GM12878 (cell line): Measurements from ENCODE around the gene ZNF48. TPM values are rescaled to one million over a fixed set of nuclear protein-coding genes. Genes with fewer than 3 reads are reported as not detected.

Experiments used
- ATF3 ChIP-seq: IDR thresholded peaks from 2 replicates; pipeline ENCODE4 v1.6.1; 2011; ENCODE audit warnings: low read depth, mild to moderate bottlenecking, low read length, moderate library complexity, borderline replicate concordance; ENCODE audit errors: extremely low read depth
- CREM ChIP-seq: IDR thresholded peaks from 2 replicates; pipeline ENCODE4 v1.6.1; 2014; ENCODE audit warnings: antibody characterized with exemption, low read depth
- CTCF ChIP-seq, 3 experiments: IDR thresholded peaks in 2 of 3; conservative IDR thresholded peaks in 1 of 3; 2 replicates each; pipeline ENCODE4 v1.5.1; 2011; ENCODE audit warnings: low read depth in 3 of 3, low read length in 3 of 3, mild to moderate bottlenecking in 3 of 3, control low read depth in 2 of 3, moderate library complexity in 2 of 3, inconsistent platforms in 1 of 3, mixed read lengths in 1 of 3; ENCODE audit not compliant: control insufficient read depth in 2 of 3, insufficient read depth in 1 of 3; ENCODE audit errors: extremely low read depth in 1 of 3
- DPF2 ChIP-seq: fragments of 450-650 bp; IDR thresholded peaks from 2 replicates; pipeline ENCODE4 v1.6.1; 2017; ENCODE audit warnings: mild to moderate bottlenecking
- E2F8 ChIP-seq: fragments of 450-650 bp; IDR thresholded peaks from 2 replicates; pipeline ENCODE4 v1.6.1; 2018; ENCODE audit warnings: mild to moderate bottlenecking, low read depth, moderate library complexity; ENCODE audit not compliant: partially characterized antibody
- ELK1 ChIP-seq: IDR thresholded peaks from 2 replicates; pipeline ENCODE4 v1.6.1; 2012; ENCODE audit warnings: low read depth, low read length, improper control_type of control experiment
- EZH2 ChIP-seq: IDR thresholded peaks from 2 replicates; pipeline ENCODE4 v1.6.1; 2012; ENCODE audit warnings: low read depth, mild to moderate bottlenecking, control low read depth, inconsistent platforms, low read length, borderline replicate concordance; ENCODE audit not compliant: control insufficient read depth
- GATAD2B ChIP-seq: fragments of 450-650 bp; conservative IDR thresholded peaks from 2 replicates; pipeline ENCODE4 v1.6.1; 2017; ENCODE audit warnings: low read depth, mild to moderate bottlenecking, moderate library complexity
- LARP7 ChIP-seq: fragments of 450-650 bp; IDR thresholded peaks from 2 replicates; pipeline ENCODE4 v1.6.1; 2017; ENCODE audit warnings: mild to moderate bottlenecking
- MEF2B ChIP-seq: fragments of 450-650 bp; IDR thresholded peaks from 2 replicates; pipeline ENCODE4 v1.6.1; 2018; ENCODE audit warnings: mild to moderate bottlenecking, moderate library complexity; ENCODE audit not compliant: partially characterized antibody, poor library complexity, severe bottlenecking
- NFYB ChIP-seq: IDR thresholded peaks from 2 replicates; pipeline ENCODE4 v1.6.1; 2011; ENCODE audit warnings: low read depth, mild to moderate bottlenecking, low read length, improper control_type of control experiment, moderate library complexity; ENCODE audit not compliant: insufficient read depth
- NKRF ChIP-seq: fragments of 450-650 bp; conservative IDR thresholded peaks from 2 replicates; pipeline ENCODE4 v1.6.1; 2017; ENCODE audit warnings: mild to moderate bottlenecking, moderate library complexity
- PAX5 ChIP-seq: IDR thresholded peaks from 2 replicates; pipeline ENCODE4 v1.6.1; 2011; ENCODE audit warnings: low read depth, low read length, borderline replicate concordance
- SMAD5 ChIP-seq: IDR thresholded peaks from 2 replicates; pipeline ENCODE4 v1.6.1; 2016; ENCODE audit warnings: antibody characterized with exemption, low read depth
- SREBF2 ChIP-seq: IDR thresholded peaks from 2 replicates; pipeline ENCODE4 v1.6.1; 2012; ENCODE audit warnings: mild to moderate bottlenecking, low read length
- TAF1 ChIP-seq: IDR thresholded peaks from 2 replicates; pipeline ENCODE4 v1.6.1; 2011; ENCODE audit warnings: mild to moderate bottlenecking, low read depth, low read length, borderline replicate concordance
- TBL1XR1 ChIP-seq: IDR thresholded peaks from 2 replicates; pipeline ENCODE4 v1.6.1; 2012; ENCODE audit warnings: low read depth, low read length, improper control_type of control experiment
- TCF7 ChIP-seq: IDR thresholded peaks from 2 replicates; pipeline ENCODE4 v1.6.1; 2014; ENCODE audit warnings: antibody characterized with exemption, borderline replicate concordance
- USF2 ChIP-seq: IDR thresholded peaks from 2 replicates; pipeline ENCODE4 v1.6.1; 2011; ENCODE audit warnings: low read depth, low read length, improper control_type of control experiment, borderline replicate concordance
- polyA plus RNA-seq, 11 experiments: library from polyadenylated mRNA; depleted of rRNA in 4 of 11; unstranded in 6 of 11; stranded (reverse) in 5 of 11; fragments of >200 nt; fragmentation: Nextera tagmentation in 4 of 11; fragmentation: Illumina TruSeq in 1 of 11; extraction: Ambion mirVana in 4 of 11; extraction: Trizol in 1 of 11; gene quantifications; 1 replicate in 1 of 11; 2 replicates in 10 of 11; pipeline versions ENCODE4 v1.2.1 to v1.2.3, GENCODE V29; 2011 to 2016; ENCODE audit warnings: inconsistent platforms in 2 of 11, missing spikeins in 2 of 11, low read depth in 1 of 11
- total RNA-seq, 4 experiments: library from RNA; depleted of rRNA in 3 of 4; stranded (reverse); fragments of >200 nt in 3 of 4; fragmentation: Illumina TruSeq in 1 of 4; extraction: Trizol in 1 of 4; gene quantifications; 2 replicates each; pipeline versions ENCODE4 v1.2.1 to v1.2.3, GENCODE V29; 2013 to 2021

ZNF48 gene
- total and polyA plus RNA-seq, 10 of the 15 experiments (the other 5 are each of a cell fraction or from before 2014, with no cell fraction given) = 0.14 to 12.0 (median 4.2) TPM

- TF ChIP-seq EZH2 = no peak
- TF ChIP-seq TBL1XR1 = no peak
- peak; percentile 34 for TF ChIP-seq MEF2B
- peak; percentile 86 for TF ChIP-seq NKRF
- TF ChIP-seq DPF2 = peak; percentile 60
- peak; percentile 54; the same call in 1 of the 2 replicates for TF ChIP-seq SMAD5
- TF ChIP-seq E2F8 = no peak
- peak; percentile 91 for TF ChIP-seq GATAD2B
- no peak for TF ChIP-seq ELK1
- TF ChIP-seq TAF1 = peak; percentile 71; the same call in 1 of the 2 replicates
- TF ChIP-seq NFYB = peak; percentile 64; the same call in 1 of the 2 replicates
- peak in 1 of 3 experiments; percentile 21; a peak in 1 of 6 replicates for TF ChIP-seq CTCF (IDR thresholded peaks at IDR 0.05 in 2 of 3, conservative IDR thresholded peaks at IDR 0.05 in 1 of 3; ENCODE audit: control insufficient read depth in 2 of 3, extremely low read depth in 1 of 3, insufficient read depth in 1 of 3, low read depth in 3 of 3, low read length in 3 of 3)
- no peak for TF ChIP-seq PAX5
- peak; percentile 30; the same call in 1 of the 2 replicates for TF ChIP-seq USF2
- TF ChIP-seq CREM = 0 out of 2 replicates have a peak, but pooled peaks have one; percentile 1
- peak; percentile 56; the same call in 1 of the 2 replicates for TF ChIP-seq LARP7
- TF ChIP-seq TCF7 = no peak
- no peak for TF ChIP-seq SREBF2
- 0 out of 2 replicates have a peak, but pooled peaks have one; percentile 40 for TF ChIP-seq ATF3
These were observed 12.0 kb downstream of the ZNF48 start, which contains the start of gene ZNF771 (continued) for GRCh38 chr16:30407102-30407803.
